DND-41 (cell line): Measurements from ENCODE around the gene ACVR2B.

Experiments used
- ATAC-seq: fragments of 200-7000 bp; cut with Tn5 transposase; 3 replicates; pipeline ENCODE4 v1.9.1; 2021; ENCODE audit warnings: low read depth; ENCODE audit not compliant: insufficient read depth
- DNase-seq: peaks from one replicate; pipeline ENCODE4 v3.0.0-alpha.2; 2020
- H2AFZ ChIP-seq: 2 replicates; pipeline ENCODE4 v1.6.0; 2012; ENCODE audit warnings: low read depth, low read length
- H3K27ac ChIP-seq: 2 replicates; pipeline ENCODE4 v1.5.1; 2012; ENCODE audit warnings: low read length, inconsistent platforms
- H3K27me3 ChIP-seq: fragments of 200-600 bp; sonication (generic); 2 replicates; pipeline ENCODE4 v1.6.0; 2012; ENCODE audit warnings: low read length, mild to moderate bottlenecking, inconsistent platforms; ENCODE audit not compliant: insufficient read depth, poor library complexity
- H3K36me3 ChIP-seq: 2 replicates; pipeline ENCODE4 v1.5.1; 2012; ENCODE audit warnings: low read length, inconsistent platforms; ENCODE audit not compliant: insufficient read depth
- H3K4me1 ChIP-seq: 2 replicates; pipeline ENCODE4 v1.5.1; 2012; ENCODE audit warnings: mild to moderate bottlenecking, low read length; ENCODE audit not compliant: insufficient read depth
- H3K4me2 ChIP-seq: 2 replicates; pipeline ENCODE4 v1.6.0; 2012; ENCODE audit warnings: mild to moderate bottlenecking, moderate library complexity, low read length, inconsistent platforms; ENCODE audit not compliant: insufficient read depth
- H3K4me3 ChIP-seq, 2 experiments: fragments of 200-600 bp in 1 of 2; shearing (Covaris generic) in 1 of 2; 2 replicates each; pipeline ENCODE4 v1.5.1; 2012 to 2016; ENCODE audit warnings: inconsistent platforms in 2 of 2, low read length in 2 of 2, mild to moderate bottlenecking in 2 of 2, low read depth in 1 of 2, moderate library complexity in 1 of 2
- H3K79me2 ChIP-seq: 2 replicates; pipeline ENCODE4 v1.6.0; 2012; ENCODE audit warnings: low read length, inconsistent platforms; ENCODE audit not compliant: insufficient read depth
- H3K9ac ChIP-seq: 2 replicates; pipeline ENCODE4 v1.6.0; 2012; ENCODE audit warnings: low read depth, mild to moderate bottlenecking, inconsistent platforms, low read length, moderate library complexity
- H3K9me3 ChIP-seq: 2 replicates; pipeline ENCODE4 v1.5.1; 2012; ENCODE audit warnings: low read length, moderate library complexity, mild to moderate bottlenecking, inconsistent platforms; ENCODE audit not compliant: insufficient read depth, severe bottlenecking
- H4K20me1 ChIP-seq: 2 replicates; pipeline ENCODE4 v1.6.0; 2012; ENCODE audit warnings: low read length; ENCODE audit not compliant: insufficient read depth
- EZH2 ChIP-seq: IDR thresholded peaks from 3 replicates; pipeline ENCODE4 v1.6.1; 2012; ENCODE audit warnings: borderline replicate concordance, low read depth, mild to moderate bottlenecking, moderate library complexity, low read length, inconsistent platforms; ENCODE audit not compliant: severe bottlenecking
- TF ChIP-seq, protein P1 (sequence below): IDR thresholded peaks from 2 replicates; pipeline ENCODE4 v1.5.1; 2012; ENCODE audit warnings: borderline replicate concordance, low read length, moderate library complexity, mild to moderate bottlenecking; ENCODE audit not compliant: poor library complexity, severe bottlenecking; ENCODE audit errors: extremely low read depth

ACVR2B gene

DNA sequence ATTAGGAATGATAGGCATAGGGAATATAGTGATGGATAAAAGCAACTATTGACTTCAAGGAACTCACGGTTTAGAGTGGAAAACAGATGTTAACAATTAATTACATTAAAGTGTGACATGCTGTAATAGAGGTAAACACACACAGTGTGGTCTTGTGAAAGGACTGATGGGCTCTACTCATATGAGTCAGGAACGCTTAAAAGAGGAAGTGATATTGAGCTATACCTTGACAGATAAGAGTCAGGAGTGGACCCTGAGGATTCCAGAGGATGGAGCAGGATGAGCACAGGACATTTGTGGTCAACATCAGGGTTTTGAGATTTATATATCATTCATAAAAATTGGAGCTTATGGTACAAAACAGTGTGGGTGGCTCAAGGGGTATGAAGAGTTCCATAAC, 53.4 kb downstream of the ACVR2B start:
- no peak overlapping the region for H3K4me2 ChIP-seq
- H3K79me2 ChIP-seq: no peaks in the 10 kb centered on the region
- H2AFZ ChIP-seq: no peak overlapping the region
- ATAC-seq: no peak
- DNase-seq: no peak
- no peaks in the 10 kb centered on the region for H3K27me3 ChIP-seq
- H3K4me1 ChIP-seq: no peaks in the 10 kb centered on the region
- no peaks in the 10 kb centered on the region for H3K9me3 ChIP-seq
- H3K4me3 ChIP-seq: no peak overlapping the region
- no peaks in the 10 kb centered on the region for H4K20me1 ChIP-seq
- TF ChIP-seq, protein P1, sequence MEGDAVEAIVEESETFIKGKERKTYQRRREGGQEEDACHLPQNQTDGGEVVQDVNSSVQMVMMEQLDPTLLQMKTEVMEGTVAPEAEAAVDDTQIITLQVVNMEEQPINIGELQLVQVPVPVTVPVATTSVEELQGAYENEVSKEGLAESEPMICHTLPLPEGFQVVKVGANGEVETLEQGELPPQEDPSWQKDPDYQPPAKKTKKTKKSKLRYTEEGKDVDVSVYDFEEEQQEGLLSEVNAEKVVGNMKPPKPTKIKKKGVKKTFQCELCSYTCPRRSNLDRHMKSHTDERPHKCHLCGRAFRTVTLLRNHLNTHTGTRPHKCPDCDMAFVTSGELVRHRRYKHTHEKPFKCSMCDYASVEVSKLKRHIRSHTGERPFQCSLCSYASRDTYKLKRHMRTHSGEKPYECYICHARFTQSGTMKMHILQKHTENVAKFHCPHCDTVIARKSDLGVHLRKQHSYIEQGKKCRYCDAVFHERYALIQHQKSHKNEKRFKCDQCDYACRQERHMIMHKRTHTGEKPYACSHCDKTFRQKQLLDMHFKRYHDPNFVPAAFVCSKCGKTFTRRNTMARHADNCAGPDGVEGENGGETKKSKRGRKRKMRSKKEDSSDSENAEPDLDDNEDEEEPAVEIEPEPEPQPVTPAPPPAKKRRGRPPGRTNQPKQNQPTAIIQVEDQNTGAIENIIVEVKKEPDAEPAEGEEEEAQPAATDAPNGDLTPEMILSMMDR: no peak
- TF ChIP-seq EZH2: no peak
- H3K27ac ChIP-seq: no peak overlapping the region
- H3K36me3 ChIP-seq: peaks cover 70% of the 10 kb centered on the region; the same call in 1 of the 2 replicates
- no peak overlapping the region for H3K9ac ChIP-seq

DNA sequence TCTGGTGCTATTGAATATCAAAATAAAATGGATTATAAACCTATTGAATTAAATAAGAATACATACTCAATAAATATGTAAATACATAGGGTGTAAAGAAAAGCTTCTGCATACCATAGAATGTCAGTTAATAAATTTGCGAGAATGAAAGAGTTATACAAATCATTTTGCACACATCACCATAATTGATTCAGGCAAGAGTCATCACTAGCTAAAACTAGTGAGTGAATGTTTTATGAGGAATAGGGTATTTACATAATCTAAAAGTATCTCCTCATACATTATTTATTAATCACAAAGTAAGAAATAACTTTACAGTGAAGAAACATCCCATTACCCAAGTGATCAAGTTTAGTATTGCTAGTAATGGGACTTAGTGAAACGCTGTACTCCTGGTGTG, 56.0 kb downstream of the ACVR2B start:
- Histone ChIP-seq H3K27ac (no peak overlapping the region), H3K9ac (no peak overlapping the region), H3K4me2 (no peak overlapping the region), H3K9me3 (no peaks in the 10 kb centered on the region), H2AFZ (no peak overlapping the region), H3K79me2 (no peaks in the 10 kb centered on the region), H3K4me3 (no peak overlapping the region), H3K27me3 (no peaks in the 10 kb centered on the region), H4K20me1 (no peaks in the 10 kb centered on the region), H3K36me3 (peaks cover 63% of the 10 kb centered on the region), H3K4me1 (no peaks in the 10 kb centered on the region)
- TF ChIP-seq, protein P1: no peak
- TF ChIP-seq EZH2: no peak
- DNase-seq: no peak
- ATAC-seq: no peak

DNA sequence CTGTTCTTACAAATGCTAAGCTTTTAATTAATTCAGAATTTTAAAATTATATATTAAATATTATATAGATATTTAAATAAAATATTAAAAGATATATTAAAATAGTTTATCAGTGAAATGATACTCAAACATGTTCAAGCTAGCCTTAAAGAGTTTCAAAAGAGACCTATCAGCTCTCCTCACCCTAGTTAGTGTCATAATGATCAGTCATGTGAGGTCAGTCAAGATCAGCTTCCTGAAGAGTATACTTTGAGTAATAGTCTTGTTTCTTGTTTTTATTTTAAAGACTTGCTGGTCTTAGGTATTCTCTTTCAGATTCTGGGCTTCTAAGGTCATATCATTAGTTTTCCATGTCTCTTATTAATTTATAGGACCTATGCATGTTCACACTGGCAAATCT, 56.9 kb downstream of the ACVR2B start:
- no peak for DNase-seq
- Histone ChIP-seq H3K36me3 (peaks cover 65% of the 10 kb centered on the region), H3K9ac (no peak overlapping the region)

More for the DNA sequence above, 56.9 kb downstream of the ACVR2B start:
- TF ChIP-seq, protein P1: no peak
- TF ChIP-seq EZH2: no peak
- Histone ChIP-seq H3K27ac (no peak overlapping the region), H3K4me1 (no peaks in the 10 kb centered on the region), H3K4me3 (no peak overlapping the region), H2AFZ (no peak overlapping the region), H4K20me1 (no peaks in the 10 kb centered on the region), H3K9me3 (no peaks in the 10 kb centered on the region), H3K27me3 (no peaks in the 10 kb centered on the region), H3K79me2 (no peaks in the 10 kb centered on the region), H3K4me2 (no peak overlapping the region)
- ATAC-seq: no peak
